Inferior parietal cortex (tissue), 1 donor: ENCODE measurements around the gene CRYBB3.
"Not testable (repeated sequence)": the region's sequence is repeated elsewhere in the genome, so short reads cannot be mapped to it uniquely, and the experiment has no call there.

Source experiments
- DNase-seq: peaks from one replicate; pipeline ENCODE4 v3.0.0-alpha.2; 2016; ENCODE audit errors: extremely low spot score

The CRYBB3 gene

DNA sequence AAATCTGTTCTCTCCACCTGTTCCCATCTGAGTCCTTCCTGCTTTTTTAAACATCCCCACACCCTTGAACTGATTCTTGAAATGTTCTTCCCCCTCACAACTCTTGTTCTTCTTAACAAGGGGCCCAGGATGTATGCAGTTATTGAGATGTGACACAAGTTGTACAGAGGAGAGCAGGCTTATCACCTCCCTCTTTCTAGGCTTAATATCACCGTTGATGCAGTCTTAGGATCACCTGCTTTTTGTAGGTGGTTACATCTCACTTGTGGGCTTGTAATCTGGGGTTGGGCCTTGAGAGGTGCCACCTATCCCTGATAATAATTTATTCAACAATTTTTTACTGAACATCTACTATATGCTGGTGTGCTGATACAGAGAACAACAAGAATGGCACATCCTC lies 6.2 kb downstream of the CRYBB3 start:
- no peak for DNase-seq

DNA sequence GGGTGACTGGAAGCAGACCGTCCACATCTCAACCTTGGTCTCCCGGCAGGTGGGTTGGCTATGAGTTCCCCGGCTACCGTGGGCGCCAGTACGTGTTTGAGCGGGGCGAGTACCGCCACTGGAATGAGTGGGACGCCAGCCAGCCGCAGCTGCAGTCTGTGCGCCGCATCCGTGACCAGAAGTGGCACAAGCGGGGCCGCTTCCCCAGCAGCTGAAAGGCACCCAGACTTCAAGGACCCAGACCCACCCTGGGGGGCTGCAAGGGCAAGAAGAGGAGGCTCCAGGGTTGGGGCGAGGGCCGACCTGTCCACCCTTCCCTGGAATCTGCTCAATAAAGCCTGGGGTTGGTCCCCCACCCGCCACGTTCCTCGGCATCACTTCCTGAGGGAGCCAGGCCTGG lies 7.3 kb downstream of the CRYBB3 start:
- no peak for DNase-seq

DNA sequence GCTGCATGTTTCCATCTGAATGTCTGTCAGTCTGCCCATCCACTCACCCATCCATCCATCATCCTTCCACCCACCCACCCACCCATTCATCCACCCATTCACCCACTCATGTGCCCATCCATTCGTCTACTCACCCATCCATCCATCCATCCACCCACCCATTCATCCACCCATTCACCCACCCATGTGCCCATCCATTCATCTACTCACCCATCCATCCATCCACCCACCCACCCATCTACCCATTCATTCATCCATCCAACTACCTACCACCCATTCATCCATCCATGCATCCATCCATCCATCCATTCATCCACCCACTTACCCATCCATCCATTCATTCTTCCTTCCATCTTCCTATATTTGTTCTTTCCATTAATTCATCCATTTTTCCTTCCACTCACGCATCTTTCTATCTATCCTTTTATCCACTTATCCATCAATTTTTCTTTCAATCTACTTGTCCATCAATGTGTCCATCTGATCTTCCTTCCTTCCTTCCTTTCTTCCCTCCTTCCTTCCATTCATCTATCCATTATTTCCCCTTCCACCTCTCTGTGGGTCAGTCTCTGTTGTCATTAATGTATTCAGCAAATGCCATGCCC lies 8.0 kb downstream of the CRYBB3 start:
- DNase-seq, result no peak

DNA sequence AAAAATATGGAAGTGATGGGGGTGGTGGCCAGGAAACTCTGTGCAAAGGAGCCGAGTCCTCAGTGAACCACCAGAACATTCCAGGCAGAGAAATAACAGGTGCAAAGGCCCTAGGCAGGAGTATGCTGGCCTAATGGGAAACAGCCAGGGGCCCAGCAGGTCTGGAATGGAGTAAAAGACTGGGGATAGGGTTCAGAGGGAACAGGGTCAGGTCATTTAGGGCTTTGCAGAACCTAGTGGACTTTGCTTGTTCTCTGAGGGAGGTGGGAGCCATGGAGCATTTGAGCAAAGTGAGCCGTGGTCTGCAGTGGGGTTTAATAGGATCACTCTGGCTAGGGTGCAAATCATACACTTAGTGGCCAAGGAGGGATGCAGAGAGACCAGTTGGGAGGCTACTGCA lies 8.7 kb downstream of the CRYBB3 start:
- DNase-seq, result no peak

DNA sequence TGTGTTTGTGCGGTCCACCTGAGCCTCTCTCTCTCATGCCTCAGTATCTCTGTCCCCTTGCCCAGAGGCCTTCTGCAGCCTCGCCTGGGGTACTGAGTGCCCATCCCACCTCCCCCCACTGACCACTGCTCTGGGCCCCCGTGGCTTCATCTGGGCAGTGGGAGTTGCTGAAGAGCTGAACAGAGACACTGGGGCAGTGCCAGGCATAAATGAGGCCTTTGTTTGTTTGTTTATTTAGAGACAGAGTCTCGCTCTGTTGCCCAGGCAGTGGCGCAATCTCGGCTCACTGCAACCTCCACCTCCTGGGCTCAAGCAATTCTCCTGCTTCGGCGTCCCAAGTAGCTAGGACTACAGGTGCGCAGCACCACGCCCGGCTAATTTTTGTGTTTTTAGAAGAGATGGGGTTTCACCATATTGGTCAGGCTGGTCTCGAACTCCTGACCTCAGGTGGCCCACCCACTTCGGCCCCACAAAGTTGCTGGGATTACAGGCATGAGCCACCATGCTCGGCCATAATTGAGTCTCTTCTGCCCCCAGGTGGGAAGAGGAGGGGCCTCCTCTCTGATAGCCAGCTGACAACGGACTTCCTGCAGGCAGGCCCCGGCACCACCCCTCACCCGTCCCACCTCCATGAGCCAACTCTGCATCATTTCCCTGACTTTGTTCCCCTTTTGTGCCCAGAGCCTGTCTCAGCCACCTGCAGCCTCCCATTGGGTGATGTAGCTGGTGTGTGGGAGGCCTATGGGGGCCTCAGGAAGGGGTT lies 9.3 kb downstream of the CRYBB3 start:
- DNase-seq, result no peak

DNA sequence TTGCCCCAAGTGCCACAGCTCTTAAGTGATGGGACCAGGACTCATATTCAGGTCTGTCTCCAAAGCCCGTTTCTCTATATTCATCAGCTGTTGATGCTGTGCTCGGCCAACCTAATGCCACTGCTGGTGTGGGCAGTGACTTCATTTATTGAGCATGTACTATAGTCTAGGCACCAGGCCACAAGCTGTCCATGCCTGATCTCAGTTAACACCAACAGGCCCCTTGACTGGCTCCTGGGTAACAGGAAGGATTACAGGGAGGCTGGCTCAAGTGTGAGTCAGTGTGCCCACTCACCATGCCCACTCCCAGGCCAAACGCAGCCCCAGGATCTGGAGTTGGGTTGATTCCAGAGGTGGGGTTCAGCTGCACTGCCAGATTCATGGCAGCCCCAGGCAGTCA lies 11.1 kb downstream of the CRYBB3 start:
- DNase-seq, result no peak

- no peak for DNase-seq
Measured at GRCh38 chr22:25212337-25212736, 12.7 kb downstream of the CRYBB3 start.

DNA sequence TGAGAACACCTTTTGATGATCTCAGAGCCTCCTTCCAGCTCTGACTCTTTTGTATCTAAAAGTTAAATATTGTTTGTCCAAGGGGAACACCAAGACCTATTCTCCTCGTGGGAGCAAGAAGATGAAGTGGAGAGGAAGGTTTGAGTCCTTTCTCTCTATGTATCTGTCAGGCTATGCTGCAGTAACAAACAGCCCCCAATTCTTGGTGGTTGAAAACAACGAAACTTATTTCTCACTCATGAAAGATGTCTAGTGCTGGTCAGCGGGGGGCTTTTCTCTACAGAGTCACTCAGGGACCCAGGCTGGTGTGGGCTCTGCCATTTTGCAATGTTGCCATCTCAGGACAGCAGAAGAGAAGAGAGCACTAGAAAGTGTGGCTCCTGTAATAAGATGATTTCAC lies 13.6 kb downstream of the CRYBB3 start:
- no peak for DNase-seq

DNA sequence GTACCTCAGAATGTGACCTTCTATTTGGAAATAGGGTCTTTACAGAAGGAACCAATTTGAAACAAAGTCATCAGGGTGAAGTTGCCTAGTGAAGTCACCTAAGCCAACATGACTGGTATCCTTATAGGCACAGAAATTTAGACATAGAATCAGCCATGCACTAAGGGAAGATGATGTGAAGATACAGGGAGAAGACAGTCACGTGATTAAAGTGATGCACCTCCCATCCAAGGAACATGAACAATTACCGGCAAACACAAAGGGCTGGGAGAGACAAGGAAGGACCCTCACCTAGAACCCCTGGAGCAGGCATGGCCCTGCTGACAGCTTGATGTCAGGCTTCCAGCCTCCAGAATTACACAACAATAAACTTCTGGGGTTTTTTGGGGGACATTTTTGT lies 16.6 kb downstream of the CRYBB3 start:
- no peak for DNase-seq

- no peak for DNase-seq
Measured at GRCh38 chr22:25219211-25219689, 19.6 kb downstream of the CRYBB3 start, which contains the start of gene CRYBB2. Gene CRYBB2, plus strand, starts transcription at chr22:25219639. Its CDS starts 1,791 bp downstream, at chr22:25221430.

GRCh38 chr22:25219948-25220442 lies 20.3 kb downstream of the CRYBB3 start:
- DNase-seq, result no peak

GRCh38 chr22:25221790-25222189 lies 22.1 kb downstream of the CRYBB3 start:
- no peak for DNase-seq

DNA sequence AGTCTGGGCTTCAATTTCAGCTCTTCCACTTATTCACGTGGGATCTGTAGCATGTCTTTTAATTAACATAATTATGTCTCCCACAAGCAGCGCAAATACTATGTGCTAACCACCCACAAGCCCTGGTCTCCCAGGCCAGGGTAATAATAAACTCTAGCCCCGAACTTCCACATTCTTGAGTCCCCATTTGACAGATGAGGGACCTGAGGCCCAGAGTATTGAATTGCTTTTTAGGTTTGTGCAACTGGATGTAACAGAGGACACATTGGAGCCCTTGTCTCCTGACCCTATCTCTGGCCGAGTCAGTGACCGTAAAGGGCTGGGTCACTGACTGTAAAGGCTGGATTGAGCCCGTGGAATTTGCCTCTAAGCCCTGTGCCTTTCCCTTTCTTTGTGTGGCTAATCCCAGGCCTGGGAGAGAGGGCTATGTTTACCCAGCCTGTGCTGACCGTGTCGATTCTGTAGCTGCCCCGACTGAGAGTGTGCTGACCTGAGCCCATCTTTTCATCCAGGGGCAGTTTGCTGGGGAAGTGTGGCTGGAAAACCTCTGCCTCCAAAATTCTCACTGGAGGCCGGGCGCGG lies 23.7 kb downstream of the CRYBB3 start:
- no peak for DNase-seq

DNA sequence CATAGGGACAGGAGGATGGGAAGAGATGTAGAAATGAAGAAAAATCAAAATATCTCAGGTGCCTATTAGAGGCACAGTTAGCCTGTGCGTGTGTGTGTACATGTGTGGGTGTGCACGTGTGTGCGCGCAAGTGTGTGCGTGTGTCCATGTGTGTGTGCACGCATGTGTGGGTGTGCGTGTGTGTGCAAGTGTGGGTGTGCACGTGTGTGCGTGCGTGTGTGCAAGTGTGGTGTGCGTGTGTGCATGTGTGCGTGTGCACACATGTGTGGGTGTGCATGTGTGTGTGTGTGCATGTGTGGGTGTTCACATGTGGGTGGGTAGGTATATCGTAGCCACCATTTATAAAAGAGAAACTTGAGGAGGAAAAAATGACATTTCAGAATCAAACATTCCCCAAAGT lies 29.2 kb downstream of the CRYBB3 start:
- no peak for DNase-seq

- not testable (repeated sequence) for DNase-seq
Measured at GRCh38 chr22:25230760-25231159, 31.1 kb downstream of the CRYBB3 start.

GRCh38 chr22:25232301-25232700 lies 32.6 kb downstream of the CRYBB3 start:
- no peak for DNase-seq

- DNase-seq, result not testable (repeated sequence)
Measured at GRCh38 chr22:25233706-25234105, 34.0 kb downstream of the CRYBB3 start.

DNA sequence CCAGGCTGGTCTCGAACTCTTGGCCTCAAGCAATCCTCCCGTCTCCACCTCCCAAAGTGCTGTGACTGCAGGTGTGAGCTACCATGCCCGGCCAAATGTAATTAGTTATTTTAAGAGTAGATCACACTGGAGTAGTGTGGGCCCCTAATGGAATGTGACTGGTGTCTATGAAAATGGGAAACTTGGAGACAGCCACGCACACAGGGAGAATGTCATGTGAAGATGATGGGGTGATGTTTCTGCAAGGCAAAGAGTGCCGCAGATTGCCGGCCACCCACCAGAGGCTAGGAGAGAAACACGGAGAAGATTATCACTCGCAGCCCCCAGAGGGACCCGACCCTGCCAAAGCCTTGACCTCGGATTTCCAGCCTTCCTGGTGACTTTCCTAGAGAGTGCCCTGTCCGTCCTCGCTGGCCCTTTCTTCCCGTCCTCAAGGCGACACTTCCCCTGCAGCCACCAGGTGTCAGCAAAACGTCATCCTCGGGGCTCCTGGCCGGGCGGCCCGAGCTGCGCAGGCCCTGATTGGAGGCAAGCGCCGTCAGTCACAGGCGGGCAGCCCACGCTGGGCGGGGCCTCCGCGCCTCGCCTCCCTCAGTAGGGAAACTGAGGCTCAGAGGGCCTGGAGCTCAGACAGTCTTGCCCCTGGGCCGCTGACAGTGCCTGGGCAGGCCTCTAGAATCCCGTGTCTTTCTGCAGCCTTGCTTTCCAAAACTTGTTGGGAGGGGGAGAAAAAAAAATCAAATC lies 36.1 kb downstream of the CRYBB3 start:
- DNase-seq, result peak; percentile 55

GRCh38 chr22:25236417-25236816 lies 36.8 kb downstream of the CRYBB3 start:
- no peak for DNase-seq

- no peak for DNase-seq
Measured at GRCh38 chr22:25237503-25237902, 37.8 kb downstream of the CRYBB3 start.

DNA sequence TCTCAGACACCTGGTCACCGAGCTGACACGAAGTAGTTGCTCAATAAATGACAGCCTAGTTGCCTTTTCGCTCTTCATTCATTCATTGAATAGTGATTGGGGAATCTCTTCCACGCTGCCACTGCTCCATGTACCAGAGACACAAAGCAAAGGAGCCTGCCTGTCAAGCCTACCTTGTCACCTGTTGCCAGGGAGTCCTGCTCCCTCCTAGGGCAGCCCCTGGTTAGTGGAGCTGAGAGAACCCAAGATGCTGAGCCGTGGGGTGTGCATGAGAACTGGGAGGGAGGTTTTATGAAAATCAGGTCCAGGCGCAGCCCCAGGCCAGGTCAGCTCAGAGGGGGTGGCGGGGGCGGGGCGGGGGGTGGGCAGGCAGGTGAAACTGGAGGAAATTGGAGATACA lies 38.4 kb downstream of the CRYBB3 start:
- not testable (repeated sequence) for DNase-seq

DNA sequence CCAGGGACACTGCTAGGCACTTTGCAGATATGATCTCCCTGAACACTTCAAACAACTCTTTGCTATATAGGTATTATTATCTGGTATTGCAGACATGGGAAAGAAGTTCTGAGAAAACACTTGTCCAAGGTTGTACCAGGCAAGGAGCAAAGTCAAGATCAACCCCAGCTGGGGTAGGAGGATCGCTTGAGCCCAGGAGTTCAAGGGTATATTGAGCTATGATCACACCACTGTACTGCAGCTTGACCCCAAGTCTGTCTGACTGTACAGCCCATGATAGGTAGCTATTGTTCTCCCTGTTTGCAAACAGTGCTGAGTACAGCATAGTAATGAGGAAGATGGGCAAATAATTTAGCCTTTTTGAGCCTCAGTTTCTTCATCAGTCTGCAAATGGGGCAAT lies 55.5 kb downstream of the CRYBB3 start:
- DNase-seq, result not testable (repeated sequence)
